NCI-H1436 treated with DMSO at 0.1 percent for 48 hours (cell line): ENCODE results near the gene MAGEF1.

ENCODE experiments used
- DNase-seq: peaks from one replicate; lab custom pipeline; 2025; lab: John Stamatoyannopoulos, UW

MAGEF1 gene

GRCh38 chr3:184725176-184725719, 13.4 kb upstream of the MAGEF1 start:
- no peak for DNase-seq

DNA sequence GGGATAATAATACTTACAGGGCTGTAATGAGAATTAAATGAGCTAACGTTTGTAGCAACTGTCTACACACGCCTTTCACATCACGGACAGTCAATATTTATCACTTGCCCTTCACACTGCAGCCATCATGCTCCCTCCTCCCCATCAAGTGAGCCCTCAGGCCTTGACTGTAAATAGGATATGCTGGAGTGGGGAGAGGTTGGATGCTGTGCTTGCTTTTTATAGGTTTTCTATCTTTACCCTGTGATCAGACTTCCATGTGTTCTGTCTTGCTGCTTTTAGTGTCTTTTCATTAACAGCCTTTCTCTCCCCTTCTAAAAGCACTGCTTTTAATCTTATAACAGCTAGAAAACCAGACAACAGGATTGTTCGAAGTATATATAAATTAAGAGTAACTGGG, 12.8 kb upstream of the MAGEF1 start:
- DNase-seq: no peak

GRCh38 chr3:184719709-184720108, 7.8 kb upstream of the MAGEF1 start:
- no peak for DNase-seq

- DNase-seq: no peak
These were observed 6.6 kb upstream of the MAGEF1 start for GRCh38 chr3:184718431-184718830.

- no peak for DNase-seq
These were observed 5.6 kb upstream of the MAGEF1 start for GRCh38 chr3:184717399-184717983.

DNA sequence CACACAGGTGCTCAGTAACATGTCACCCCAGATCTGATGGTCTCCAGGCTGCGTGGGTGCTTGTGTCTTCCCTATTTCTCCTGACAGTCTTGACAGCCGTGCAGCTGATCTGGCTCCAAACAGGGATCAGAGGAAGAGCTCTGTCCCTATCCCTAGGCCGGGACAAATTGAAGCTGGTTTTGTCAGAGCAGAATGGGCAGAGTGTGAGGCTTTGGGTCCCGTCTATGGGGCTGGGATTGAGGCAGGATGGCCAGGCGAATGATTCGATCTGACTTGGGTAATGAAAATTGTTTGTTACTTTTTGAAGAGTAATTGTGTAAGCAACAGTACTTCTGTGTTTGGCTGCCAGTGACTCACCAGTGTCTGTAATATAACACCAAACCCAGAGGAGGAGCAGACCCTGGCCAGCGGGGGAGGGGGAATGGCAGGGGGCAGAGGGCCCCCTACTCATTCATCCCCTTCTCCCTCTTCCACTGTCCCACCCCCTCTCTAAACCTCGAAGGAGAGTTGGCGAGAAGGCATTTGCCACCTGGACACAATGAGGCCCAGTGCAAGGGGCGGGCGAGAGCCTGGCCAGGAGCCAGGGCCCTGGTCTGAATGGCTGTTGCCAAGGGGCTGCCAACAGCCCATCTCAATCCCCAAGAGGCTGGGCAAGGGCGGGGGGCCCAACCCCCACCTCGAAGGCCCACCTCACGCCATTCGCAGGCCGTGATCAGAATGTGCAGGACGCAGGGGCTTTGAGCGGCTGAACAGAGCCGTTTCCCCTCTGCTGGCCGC, 4.9 kb upstream of the MAGEF1 start:
- DNase-seq: peak; percentile 27

- DNase-seq: no peak
These were observed 4.2 kb upstream of the MAGEF1 start for GRCh38 chr3:184715943-184716621.

DNA sequence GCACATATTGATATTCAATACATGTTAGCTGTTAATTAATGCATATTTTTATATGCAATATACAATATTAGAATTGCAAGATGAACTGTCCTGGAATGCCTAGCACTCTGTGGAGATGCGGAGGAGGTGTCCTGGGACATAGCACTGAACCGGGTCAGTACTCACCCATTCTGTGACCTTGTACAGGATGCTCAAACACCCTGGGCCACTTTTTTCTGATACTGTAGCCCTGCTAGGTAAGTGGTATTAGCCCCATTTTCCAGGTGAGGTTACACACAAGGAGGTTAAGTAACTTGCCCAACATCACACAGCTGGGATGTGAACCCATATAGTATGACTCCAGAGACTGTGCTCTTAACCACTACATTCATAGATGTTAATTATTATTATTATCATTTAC, 1.7 kb upstream of the MAGEF1 start:
- no peak for DNase-seq

DNA sequence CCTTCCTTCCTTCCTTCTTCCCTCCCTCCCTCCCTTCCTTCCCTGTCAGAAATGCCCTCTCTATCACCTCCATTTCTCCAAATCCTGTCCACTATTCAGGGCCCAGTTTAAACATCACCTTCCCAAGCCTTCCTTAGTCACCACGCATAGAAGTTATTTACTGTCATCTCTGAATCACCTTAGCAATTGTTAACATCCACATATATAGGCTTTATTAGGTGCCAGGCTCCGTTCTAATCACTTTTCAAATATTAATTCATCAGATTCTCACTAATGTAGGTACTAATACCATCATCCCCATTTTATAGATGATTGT, 1.1 kb upstream of the MAGEF1 start:
- DNase-seq: no peak

- DNase-seq: no peak
These were observed 580 bp upstream of the MAGEF1 start for GRCh38 chr3:184712248-184713039.

DNA sequence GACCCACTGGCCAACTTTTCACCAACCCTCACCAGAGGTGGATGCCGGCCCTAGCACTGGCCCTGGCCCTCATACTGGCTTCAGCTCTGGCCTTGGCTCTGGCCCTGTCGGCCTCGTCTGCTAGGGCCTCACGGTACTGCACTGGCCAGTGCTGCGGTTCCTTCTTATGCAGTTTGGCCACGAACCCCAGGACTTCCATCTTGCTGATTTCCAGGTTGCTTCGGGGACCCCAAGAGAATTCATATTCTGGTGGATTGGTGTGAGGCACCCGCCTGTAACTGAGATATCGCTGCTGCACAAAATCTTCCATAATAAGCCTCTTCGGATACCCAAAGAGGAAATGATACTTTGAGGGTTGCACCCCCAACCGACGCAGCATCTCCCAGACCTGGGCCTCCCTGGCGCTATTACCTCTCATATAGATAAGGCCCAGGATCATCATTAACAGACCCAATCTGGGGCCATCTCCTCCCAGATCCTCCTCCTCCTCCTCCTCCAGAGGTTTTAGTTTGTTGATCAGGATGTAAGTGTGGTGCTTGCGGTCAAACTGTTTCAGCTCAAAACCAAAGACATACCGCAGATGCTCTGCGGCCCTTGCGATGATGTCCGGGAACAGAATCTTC, 883 bp downstream of the MAGEF1 start:
- no peak for DNase-seq

DNA sequence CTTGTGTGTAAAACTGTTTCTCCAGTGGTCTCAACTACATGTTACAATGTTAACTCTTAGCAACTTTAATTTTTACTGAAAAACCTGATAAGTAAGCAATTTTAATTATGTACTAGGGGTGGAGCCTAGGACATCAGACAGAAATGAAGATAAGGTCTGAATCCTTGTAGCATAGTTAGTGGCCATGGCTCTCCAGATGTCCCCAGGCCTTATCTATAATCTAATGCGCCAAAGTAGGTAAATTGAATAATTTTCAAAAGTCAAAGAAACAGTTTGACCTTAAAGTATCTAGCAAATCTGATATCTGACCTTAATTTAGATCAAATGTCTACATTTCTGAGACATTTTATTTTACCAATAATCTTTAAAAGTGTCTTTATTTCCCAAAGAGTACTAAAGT, 8.2 kb downstream of the MAGEF1 start:
- no peak for DNase-seq

- DNase-seq: no peak
These were observed 11.1 kb downstream of the MAGEF1 start for GRCh38 chr3:184700759-184701158.

DNA sequence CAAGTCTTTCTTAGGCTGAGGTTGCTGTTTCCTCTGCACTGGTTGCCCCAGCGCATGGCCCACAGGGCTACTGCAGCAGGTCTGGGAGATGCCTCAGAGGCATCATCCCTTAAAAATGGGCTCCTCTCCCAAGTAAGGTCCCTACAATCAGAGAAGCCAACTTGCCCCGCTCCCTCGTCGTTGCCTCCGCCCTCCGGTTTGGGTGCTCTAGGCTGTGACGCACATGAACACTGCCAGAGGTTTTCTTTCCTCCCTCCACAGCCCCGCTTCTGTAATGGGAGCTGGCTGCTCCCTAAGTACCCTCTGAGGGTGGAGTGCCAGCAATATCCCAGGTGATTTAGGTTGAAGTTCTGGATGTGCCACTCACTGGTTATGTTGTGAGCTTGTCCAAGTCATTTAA, 14.0 kb downstream of the MAGEF1 start:
- no peak for DNase-seq

DNA sequence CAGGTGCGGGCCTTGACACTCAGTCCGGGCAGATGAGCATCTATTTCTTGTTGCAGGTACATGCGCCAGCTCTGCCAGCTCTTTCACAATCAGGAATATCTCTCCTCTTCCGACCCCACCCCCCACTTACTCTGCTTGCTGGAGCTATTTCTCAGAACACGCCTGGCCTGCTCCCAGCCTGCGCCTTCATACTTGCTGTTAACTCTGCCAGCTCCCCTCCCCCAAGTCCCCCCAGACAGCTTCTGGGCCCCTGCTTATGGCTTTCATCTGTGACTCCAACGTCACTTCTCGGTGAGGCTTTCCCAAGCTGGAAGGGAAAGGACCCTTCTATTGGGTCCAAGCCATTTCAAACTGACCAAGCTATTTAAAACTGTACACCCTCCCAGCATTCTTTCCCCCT, 15.2 kb downstream of the MAGEF1 start:
- DNase-seq: no peak

DNA sequence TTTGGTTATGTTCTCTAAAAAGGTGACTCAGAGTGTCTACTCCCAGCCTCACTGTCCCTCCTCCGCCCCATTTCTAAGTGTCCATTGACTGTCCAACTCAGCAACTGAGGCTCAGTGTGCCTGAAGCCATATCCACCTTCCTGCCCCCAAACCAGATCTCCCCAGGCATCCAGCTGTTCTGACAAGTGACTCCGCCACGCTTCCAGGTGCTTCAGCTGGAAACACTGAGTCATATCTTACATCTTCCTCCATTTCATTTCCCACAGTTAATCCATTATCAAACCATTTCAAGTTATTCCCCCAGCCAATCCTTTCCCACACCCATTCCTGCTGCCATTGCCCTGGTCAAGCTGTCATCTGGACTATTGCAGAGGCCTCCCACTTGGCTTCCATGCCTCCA, 17.1 kb downstream of the MAGEF1 start:
- no peak for DNase-seq

DNA sequence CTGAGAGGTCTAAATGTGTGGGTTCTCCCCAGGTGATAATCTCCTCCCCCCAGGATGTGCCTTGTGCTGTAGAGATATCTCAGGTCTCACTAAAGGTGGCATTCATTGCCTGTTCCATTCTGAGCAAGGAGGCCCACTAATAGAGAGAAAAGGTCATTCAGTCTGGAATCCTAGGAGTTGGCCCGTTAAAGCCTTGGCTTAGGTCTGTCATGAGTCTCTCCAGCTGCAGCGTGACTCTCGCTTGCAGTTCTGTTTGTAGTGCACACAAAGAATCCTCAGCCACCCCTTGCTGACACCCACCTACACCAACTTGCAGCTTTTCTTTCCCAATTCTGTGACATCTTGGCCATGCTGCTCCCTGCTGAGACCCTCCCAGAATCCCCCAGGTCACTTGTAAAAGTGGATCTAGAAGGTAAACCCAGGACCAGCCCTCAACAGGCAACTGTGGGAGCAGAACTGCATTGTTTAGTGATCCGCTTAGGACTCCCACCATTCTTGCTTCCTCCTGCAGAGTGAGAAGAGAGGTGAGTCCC, 17.7 kb downstream of the MAGEF1 start:
- DNase-seq: no peak

- no peak for DNase-seq
These were observed 18.6 kb downstream of the MAGEF1 start for GRCh38 chr3:184693011-184693975.

DNA sequence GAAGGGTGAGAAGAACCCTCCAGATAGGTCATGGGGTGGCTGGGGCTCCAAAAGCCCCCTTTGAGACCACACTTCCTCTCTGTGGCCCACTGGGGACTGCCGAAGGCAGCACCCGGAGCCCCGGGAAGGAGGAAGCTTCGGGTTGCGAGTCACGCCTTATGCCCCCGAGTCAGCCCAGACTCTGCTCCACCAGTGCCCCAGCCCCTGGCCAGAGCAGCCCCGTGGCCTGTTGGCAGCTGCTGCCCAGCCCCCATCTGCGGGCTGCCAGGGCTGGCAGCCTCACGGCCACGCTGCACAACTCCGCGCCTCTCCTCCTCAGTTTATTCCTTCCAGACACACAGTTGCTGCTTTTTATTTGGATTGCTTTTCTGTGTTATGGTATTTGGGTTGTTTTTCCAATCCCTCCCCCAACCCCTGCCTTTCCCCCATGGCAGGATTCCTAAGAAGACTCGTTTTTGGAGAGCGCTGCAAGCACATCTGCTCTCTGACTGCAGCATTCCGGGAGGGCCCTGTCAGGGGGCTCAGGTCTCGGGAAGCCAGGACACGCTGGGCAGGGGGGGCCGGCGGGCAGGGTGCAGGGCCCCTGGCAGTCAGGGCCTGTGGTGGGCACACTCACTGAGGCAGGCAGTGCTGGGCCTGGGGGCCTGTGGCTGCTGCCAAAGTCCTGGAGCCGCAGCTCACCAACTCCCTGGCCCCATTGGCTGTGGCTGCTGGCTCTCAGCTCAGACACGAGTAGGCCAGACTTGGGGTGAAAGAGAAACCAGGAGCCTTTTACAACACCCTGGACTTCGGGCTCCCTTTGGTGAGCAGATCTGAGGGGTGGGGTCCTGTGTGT, 20.2 kb downstream of the MAGEF1 start:
- no peak for DNase-seq
